ENCODE measurements around the gene SLC41A2. TPM values are rescaled to one million over a fixed set of nuclear protein-coding genes. Genes with fewer than 3 reads are reported as not detected.
"Not testable (repeated sequence)": the region's sequence is repeated elsewhere in the genome, so short reads cannot be mapped to it uniquely, and the experiment has no call there.

SLC41A2 gene
- total RNA-seq, 1 donor from 2014 or later, result 19.7 TPM

DNA sequence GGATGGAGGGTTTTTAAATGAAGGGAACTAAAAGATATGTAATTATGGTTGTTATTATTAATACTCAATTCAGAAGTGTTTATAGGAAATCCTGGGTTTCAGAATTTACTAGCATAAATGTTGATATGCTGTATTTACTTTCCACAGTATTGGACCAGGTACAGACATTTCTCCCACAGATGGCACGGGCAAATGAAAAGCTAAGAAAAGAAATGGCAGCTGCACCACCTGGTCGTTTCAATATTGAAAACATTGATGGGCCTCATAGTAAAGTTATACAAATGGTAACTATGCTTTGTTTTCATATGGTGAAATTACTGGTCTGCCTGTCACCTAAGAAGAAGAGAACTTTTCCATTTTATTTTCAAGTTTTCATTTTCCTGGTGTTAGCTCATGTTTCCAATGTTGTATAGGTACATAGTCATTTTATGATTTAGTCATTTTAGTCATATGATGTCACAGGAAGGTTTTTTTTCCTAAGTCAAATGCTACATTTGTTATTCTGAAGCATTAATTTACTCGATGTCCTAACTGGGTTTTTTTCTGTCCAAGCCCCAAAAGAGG, 33.6 kb upstream of the SLC41A2 start:
- no peak for DNase-seq (ENCODE audit: low read depth)
- TF ChIP-seq, protein P1, sequence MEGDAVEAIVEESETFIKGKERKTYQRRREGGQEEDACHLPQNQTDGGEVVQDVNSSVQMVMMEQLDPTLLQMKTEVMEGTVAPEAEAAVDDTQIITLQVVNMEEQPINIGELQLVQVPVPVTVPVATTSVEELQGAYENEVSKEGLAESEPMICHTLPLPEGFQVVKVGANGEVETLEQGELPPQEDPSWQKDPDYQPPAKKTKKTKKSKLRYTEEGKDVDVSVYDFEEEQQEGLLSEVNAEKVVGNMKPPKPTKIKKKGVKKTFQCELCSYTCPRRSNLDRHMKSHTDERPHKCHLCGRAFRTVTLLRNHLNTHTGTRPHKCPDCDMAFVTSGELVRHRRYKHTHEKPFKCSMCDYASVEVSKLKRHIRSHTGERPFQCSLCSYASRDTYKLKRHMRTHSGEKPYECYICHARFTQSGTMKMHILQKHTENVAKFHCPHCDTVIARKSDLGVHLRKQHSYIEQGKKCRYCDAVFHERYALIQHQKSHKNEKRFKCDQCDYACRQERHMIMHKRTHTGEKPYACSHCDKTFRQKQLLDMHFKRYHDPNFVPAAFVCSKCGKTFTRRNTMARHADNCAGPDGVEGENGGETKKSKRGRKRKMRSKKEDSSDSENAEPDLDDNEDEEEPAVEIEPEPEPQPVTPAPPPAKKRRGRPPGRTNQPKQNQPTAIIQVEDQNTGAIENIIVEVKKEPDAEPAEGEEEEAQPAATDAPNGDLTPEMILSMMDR (conservative IDR thresholded peaks at IDR 0.05; ENCODE audit: low read depth, low read length), result no peak
- no peak overlapping the region for H3K4me3 ChIP-seq (ENCODE audit: low read depth, low read length)

DNA sequence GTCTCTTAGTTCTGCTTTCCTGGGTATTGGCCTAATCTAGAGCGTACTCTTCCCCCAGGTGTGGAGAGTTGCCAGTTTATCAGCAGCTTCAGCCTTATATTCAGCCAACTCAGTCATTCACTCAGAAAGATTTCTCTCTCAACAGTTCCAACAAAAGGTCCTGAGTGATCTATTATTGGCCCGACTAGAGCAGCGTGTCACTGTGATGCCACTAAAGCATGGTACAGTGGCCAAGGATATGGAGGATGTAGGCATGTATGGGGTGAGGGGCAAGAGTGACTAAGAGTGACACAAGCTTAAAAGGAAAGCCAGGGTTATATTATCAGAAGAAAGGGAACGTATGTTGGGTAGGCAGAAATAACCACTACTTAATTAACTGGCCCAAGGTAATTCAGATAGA, 32.9 kb upstream of the SLC41A2 start:
- H3K4me3 ChIP-seq (ENCODE audit: low read depth, low read length), result no peak overlapping the region
- TF ChIP-seq, protein P1 (conservative IDR thresholded peaks at IDR 0.05; ENCODE audit: low read depth, low read length), result no peak
- no peak for DNase-seq (ENCODE audit: low read depth)

DNA sequence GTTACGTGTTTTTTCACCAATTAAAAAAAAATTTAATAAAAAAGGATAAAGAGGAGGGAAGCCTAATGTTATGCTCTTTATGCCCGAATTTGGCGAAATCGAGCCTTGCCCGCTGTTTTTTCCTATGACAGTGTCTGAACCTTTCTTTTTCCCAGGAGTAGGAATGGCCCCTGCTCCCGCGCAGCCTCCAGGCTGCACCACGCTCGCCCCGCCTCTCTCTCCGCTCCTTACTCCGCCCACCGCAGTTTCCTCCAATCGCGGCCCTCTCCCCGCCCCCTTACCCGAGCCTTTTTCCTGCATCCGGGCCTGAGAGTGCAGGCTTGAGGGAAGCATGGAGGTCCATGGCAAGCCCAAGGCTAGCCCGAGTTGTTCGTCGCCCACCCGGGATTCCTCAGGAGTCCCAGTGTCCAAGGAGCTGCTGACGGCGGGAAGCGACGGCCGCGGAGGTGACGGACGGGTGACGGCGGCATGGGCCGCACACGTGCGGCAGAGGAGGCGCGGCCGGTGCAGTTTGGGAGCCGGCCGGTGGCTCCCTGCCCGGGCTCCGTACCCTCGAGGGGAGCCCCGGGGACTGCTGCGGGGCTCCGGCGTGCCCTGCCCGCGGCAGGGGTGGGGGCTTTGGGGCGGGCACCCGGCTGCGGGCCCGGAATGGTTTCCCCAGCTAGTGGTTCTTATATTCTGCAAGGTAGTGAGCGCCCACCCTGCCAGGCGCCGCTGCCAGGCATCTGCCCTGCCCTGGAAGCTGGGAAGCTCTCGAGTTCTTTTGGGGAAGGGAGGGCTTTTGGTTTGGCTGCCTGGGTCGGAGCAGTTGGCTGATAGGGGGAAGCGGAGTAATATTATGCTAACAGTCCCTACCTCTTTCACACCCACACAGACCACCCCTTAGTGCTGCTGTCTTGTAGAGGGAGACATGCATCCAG, 28.2 kb upstream of the SLC41A2 start, which contains the start of gene NOPCHAP1:
TSS of gene NOPCHAP1 (plus strand) at position 295 of the 920 bp plus-strand sequence. CDS start at position 332, 37 bp downstream.
- peak; percentile 13 for DNase-seq (ENCODE audit: low read depth)
- H3K4me3 ChIP-seq (ENCODE audit: low read depth, low read length), result peak within 1 kb of the TSS; percentile 78
- TF ChIP-seq, protein P1 (conservative IDR thresholded peaks at IDR 0.05; ENCODE audit: low read depth, low read length), result no peak

DNA sequence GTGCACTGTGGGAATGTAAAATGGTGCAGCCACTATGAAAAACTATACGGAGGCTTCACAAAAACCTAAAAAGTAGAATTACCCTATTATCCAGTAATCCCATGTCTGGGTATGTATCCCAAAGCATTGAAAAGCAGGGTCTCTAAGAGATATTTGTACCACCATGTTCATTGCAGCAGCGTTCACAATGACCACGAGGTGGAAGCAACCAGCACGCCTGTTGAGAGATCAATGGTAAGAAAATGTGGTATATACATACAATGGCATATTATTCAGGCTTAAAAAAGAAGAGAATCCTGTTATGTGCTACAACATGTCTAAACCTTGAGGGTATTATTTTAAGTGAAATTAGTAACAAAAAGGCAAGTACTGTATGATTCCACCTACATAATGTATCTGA, 27.1 kb upstream of the SLC41A2 start:
- H3K4me3 ChIP-seq (ENCODE audit: low read depth, low read length), result no peak overlapping the region
- TF ChIP-seq, protein P1 (conservative IDR thresholded peaks at IDR 0.05; ENCODE audit: low read depth, low read length), result no peak
- no peak for DNase-seq (ENCODE audit: low read depth)

DNA sequence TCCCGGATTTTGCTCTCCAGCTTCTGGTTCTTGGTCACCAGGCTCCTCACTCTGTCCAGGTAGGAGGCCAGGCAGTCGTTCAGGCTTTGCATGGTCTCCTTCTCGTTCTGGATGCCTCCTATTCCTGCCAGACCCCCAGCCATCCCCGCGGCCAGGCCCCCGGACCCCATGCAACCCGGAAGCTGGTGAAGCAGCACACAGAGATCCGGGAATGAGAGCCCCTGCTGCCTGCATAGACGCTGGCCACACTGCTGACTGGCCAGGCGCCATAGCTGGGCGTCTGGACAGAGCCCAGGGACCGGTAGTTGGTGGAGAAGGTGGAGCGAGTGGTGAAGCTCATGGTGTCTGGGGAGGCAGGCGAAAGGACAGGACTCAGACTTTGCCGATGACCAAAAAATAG, 19.6 kb upstream of the SLC41A2 start:
- not testable (repeated sequence) for DNase-seq (ENCODE audit: low read depth); H3K4me3 ChIP-seq (ENCODE audit: low read depth, low read length)

DNA sequence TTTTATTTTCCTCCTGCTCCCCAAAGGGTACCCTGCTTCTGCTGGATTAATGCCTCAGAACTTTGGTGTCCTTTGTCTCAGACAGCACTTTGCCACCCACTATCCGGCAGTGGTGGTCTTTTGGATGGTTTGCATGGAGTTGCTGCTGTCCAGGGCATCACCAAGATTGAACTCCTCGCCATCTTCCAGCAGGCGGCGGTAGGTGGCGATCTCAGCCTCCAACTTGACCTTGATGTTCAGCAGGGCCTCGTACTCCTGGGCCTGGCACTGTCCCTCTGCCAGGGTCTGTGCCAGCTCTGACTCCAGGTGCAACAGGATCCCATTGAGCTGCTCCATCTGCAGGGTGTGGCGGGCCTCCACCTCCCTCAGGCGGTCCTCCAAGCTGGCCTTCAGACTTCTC, 18.6 kb upstream of the SLC41A2 start:
- no peak overlapping the region for H3K4me3 ChIP-seq (ENCODE audit: low read depth, low read length)
- TF ChIP-seq, protein P1 (conservative IDR thresholded peaks at IDR 0.05; ENCODE audit: low read depth, low read length), result no peak
- no peak for DNase-seq (ENCODE audit: low read depth)

DNA sequence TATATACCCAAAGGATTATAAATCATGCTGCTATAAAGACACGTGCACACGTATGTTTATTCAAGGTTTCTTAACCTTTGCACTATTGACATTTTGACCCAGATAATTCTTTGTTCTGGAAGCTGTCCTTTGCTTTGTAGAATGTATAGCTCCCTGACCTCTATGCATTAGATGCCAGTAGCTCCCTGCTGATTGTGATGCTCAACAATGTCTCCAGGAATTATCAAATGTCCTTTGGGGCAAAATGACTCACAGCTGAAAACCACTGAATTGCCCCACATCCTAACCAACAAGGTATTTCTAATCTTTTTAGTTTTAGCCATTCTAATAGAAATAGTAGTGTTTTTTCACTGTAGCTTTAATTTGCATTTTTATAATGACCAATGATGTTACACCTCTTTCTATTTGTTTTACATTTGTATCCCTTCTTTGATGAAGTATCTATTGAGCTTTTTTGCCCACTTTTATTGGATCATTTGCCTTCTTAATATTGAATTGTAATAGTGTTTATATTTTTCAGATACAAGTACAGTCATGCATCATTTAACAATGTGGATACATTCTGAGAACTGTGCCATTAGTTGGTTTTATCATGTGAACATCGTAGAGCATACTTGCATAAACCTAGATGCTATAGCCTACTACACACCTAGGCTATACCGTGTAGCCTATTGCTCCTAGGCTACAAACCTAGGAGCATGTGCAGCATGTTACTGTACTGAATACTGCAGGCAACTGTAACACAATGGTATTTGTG, 17.7 kb upstream of the SLC41A2 start:
- TF ChIP-seq, protein P1 (conservative IDR thresholded peaks at IDR 0.05; ENCODE audit: low read depth, low read length), result no peak
- DNase-seq (ENCODE audit: low read depth), result no peak
- H3K4me3 ChIP-seq (ENCODE audit: low read depth, low read length), result no peak overlapping the region

All from epithelial cell of proximal tubule (primary cell).